ENCODE results near the gene CEP78.

Gene CEP78

GRCh38 chr9:78307360-78307759 lies 71.5 kb downstream of the CEP78 start:
- no peak for DNase-seq (ENCODE audit: low spot score)

- DNase-seq (ENCODE audit: low spot score) = no peak
Measured at GRCh38 chr9:78309066-78309465, 73.2 kb downstream of the CEP78 start.

GRCh38 chr9:78311075-78311474 lies 75.2 kb downstream of the CEP78 start:
- DNase-seq (ENCODE audit: low spot score) = no peak

GRCh38 chr9:78311886-78312524 lies 76.1 kb downstream of the CEP78 start:
- no peak for DNase-seq (ENCODE audit: low spot score)

DNA sequence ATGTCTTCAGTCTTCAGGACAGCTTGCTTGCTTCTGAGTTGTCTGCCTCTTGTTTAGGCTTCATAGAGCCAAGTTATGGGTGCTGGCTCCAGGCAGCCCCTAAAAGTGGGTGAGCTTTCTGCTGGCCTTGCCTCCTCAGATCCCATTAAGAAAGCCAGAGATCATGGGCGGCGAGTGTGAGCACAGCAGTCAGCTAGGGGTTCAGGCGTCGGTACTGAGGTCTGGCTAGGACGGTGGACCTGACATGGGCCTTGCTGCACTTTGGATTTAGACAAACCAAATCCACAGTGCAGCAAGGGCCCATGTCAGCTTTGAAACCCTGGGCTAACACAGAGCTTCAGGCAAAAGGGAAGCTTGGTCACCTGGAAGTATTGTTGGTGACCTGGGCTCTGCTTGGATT lies 78.7 kb downstream of the CEP78 start:
- DNase-seq (ENCODE audit: low spot score) = no peak

- DNase-seq (ENCODE audit: low spot score) = no peak
Measured at GRCh38 chr9:78314953-78315870, 79.3 kb downstream of the CEP78 start.

GRCh38 chr9:78316166-78316892 lies 80.5 kb downstream of the CEP78 start:
- peak; percentile 46 for DNase-seq (ENCODE audit: low spot score)

GRCh38 chr9:78319197-78320029 lies 83.5 kb downstream of the CEP78 start:
- no peak for DNase-seq (ENCODE audit: low spot score)

DNA sequence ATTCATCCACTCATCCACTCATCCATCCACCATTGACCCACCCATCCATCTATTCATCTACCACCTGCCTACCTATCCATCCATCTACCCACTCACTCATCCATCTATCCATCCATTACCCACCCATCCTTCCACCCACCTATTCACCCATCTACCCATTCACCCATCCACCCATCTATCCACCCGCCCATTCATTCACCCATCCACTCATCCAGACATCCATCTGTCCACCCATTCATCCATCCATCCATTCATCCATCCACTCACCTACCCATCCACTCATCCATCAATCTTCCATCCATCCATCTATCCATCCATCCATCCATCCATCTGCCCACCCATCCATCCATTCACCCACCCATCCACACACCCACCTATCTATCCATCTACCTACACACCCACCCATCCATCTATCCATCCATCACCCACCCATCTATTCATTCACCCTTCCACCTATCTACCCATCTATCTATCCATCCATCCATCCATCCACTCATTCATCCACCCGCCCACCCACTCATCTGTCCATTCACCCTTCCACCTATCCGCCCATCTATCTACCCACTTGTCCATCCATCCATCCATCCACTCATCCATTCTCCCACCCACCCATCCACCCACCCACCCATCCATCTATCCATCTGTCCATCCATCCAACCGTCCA lies 84.3 kb downstream of the CEP78 start:
- no peak for DNase-seq (ENCODE audit: low spot score)

- DNase-seq (ENCODE audit: low spot score) = no peak
Measured at GRCh38 chr9:78320875-78321496, 85.1 kb downstream of the CEP78 start.

- no peak for DNase-seq (ENCODE audit: low spot score)
Measured at GRCh38 chr9:78321505-78321904, 85.6 kb downstream of the CEP78 start.

DNA sequence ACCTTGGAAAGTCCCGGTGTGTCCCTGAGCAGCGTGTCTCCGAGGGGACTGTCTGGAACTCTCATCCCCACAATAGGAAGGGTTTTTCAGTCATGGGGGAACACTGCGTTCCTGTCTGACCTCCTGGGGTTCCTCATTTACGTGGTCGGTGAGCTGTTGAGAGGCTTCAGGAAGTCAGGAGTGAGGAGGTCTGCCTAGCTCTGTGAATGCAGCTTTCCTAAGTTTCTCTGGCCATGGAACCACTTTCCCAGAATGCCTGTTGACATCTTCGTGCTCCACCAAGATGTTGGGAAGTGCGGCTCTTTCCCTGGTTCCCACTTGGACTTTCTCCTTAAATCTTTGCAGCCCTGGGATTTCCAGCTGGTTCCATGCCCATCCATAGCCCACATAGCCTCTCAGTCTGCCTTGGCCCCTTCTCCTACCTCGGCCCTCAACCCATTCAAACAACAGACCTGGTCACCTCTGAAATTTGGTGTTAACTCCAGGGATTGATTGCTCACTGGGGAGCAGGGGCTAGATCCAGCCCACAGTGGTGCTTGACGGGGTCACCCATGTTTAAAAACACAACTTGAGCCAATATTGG lies 88.3 kb downstream of the CEP78 start:
- DNase-seq (ENCODE audit: low spot score) = no peak

- no peak for DNase-seq (ENCODE audit: low spot score)
Measured at GRCh38 chr9:78324682-78325081, 88.8 kb downstream of the CEP78 start.

- DNase-seq (ENCODE audit: low spot score) = no peak
Measured at GRCh38 chr9:78325343-78325742, 89.5 kb downstream of the CEP78 start.

DNA sequence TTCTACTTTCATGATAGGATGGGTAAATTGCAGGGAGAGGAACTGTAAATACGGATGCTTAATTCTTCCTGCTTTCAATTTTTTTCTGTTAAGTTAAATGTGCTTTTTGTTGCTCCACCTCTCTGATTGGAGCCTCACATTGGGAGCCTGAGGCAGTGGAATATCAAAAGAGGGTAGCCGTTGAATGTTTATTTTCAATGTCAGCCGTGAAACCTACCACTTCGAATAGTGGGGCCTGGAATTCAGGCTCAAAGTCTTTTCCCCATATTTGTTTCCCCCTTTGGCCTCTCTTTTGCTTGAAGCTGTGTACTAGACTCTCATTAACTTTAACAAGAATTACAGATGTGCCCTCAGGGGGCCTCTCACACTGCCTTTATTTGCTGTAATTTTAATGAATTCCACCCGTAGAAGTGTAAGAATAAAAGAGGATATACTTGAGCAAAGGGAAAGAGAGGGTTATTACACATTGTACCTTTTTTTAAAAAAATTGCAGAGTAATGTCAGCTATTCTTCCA lies 90.0 kb downstream of the CEP78 start:
- DNase-seq (ENCODE audit: low spot score) = no peak

DNA sequence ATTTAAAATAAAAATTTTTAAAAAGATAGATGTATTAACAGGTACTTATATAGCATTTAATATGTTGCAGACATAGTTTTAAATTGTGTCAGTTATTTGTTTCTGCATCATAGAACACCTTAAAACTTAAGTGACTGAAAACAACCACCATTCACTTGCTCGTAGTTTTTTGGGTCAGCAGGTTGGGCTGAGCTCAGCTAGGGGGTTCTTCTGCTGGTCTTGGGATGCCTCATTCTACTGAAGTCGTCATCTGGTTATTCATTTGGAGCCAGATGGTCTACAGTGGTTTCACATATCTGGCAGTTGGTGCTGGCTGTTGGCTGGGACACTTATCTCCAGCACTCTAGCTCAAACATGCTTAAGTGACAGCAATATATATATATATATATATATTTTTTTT lies 90.7 kb downstream of the CEP78 start:
- DNase-seq (ENCODE audit: low spot score) = no peak
